Neutrophil (primary cell): Measurements from ENCODE around the gene ST8SIA2.

Experiments
- H3K27ac ChIP-seq: fragments of 200-600 bp; sonication (generic); 2 replicates; pipeline ENCODE4 v1.5.1; 2016; ENCODE audit warnings: mild to moderate bottlenecking, moderate library complexity
- H3K27me3 ChIP-seq: fragments of 200-600 bp; sonication (generic); 2 replicates; pipeline ENCODE4 v1.6.0; 2016; ENCODE audit warnings: mild to moderate bottlenecking
- H3K36me3 ChIP-seq: fragments of 200-600 bp; sonication (generic); 2 replicates; pipeline ENCODE4 v1.5.1; 2017
- H3K4me1 ChIP-seq, 2 experiments: fragments of 200-600 bp in 1 of 2; sonication (generic) in 1 of 2; 1 replicate in 1 of 2; 2 replicates in 1 of 2; pipeline versions ENCODE4 v1.5.1 to v1.6.1; 2013 to 2016; ENCODE audit warnings: low read depth in 1 of 2, low read length in 1 of 2, mild to moderate bottlenecking in 1 of 2, moderate library complexity in 1 of 2; ENCODE audit not compliant: control insufficient read depth in 1 of 2, insufficient read depth in 1 of 2
- H3K4me3 ChIP-seq, 2 experiments: fragments of 200-600 bp in 1 of 2; sonication (generic) in 1 of 2; 1 replicate in 1 of 2; 2 replicates in 1 of 2; pipeline ENCODE4 v1.5.1; 2013 to 2016; ENCODE audit warnings: low read depth in 1 of 2, low read length in 1 of 2, mild to moderate bottlenecking in 1 of 2, moderate library complexity in 1 of 2
- H3K9me3 ChIP-seq: fragments of 200-600 bp; sonication (generic); 2 replicates; pipeline ENCODE4 v1.5.1; 2016
- TF ChIP-seq, protein P1 (sequence below): fragments of 200-600 bp; sonication (generic); IDR thresholded peaks from 2 replicates; pipeline ENCODE4 v1.5.1; 2016; ENCODE audit warnings: antibody characterized with exemption

Gene ST8SIA2

DNA sequence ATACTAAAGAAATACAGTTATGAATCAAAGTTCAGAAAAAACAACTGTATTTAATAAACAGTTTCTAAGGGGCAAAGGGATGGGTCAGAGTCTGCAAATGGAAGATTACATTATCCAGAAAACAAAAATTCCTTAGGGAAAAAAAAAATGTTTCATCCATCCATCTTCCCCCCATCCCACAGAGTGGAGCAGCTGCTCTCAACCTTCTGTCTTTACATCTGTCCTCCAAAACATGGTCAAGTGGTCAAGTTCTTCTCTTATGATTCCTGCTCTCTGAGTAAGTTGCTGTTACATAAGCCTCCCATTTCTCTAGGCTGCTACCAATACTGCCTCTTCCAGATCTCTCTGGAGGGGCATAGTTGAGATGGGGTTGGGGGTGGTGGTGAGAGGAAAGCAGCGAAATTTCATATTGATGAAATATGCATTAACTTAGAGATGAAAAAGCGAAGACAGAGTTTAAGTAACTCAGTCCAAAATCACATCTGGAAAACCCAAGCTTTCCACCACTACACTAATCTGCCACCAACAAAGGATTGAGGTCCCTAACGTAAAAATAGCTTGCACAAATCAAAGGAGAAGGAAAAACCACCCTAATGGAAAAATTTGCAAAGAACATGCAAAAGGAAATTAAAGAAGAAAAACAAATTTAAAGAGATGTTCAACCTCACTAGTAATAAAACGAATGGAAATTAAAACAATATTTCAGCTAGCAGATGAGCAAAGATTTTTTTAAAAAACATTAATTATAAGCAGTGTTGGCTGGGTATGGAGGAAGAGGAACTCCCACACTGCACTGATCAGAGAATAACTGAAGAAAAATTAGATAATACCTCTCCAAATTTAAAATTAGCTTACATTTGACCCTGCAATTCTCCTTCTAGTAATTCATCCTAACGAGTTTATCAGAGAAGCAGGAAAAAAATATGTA is 109.5 kb downstream of the ST8SIA2 start:
- peaks cover 12% of the 10 kb centered on the region for H3K27me3 ChIP-seq
- no peaks in the 10 kb centered on the region for H3K36me3 ChIP-seq
- no peak overlapping the region for H3K4me3 ChIP-seq

DNA sequence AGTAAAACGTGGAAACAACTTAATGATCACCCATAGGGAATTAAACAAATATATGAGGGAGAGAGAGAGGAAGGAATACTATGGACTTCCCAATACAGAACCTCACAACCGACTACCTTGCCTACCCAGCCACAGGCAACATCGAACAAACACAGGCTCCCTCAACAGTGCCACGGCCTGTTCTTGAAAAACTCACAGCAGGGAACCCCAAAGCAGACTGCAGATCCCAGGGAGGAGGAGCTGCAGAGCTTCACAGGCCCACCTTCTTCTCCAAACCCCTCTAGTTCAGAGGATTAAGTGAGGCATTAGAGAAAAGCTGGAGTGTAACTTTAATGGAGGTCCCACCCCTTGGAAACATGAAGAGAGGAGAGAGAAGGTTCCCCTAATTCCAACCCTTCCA is 110.2 kb downstream of the ST8SIA2 start:
- no peak overlapping the region for H3K4me3 ChIP-seq
- H3K27me3 ChIP-seq, result peaks cover 12% of the 10 kb centered on the region
- H3K36me3 ChIP-seq, result no peaks in the 10 kb centered on the region
- TF ChIP-seq, protein P1, sequence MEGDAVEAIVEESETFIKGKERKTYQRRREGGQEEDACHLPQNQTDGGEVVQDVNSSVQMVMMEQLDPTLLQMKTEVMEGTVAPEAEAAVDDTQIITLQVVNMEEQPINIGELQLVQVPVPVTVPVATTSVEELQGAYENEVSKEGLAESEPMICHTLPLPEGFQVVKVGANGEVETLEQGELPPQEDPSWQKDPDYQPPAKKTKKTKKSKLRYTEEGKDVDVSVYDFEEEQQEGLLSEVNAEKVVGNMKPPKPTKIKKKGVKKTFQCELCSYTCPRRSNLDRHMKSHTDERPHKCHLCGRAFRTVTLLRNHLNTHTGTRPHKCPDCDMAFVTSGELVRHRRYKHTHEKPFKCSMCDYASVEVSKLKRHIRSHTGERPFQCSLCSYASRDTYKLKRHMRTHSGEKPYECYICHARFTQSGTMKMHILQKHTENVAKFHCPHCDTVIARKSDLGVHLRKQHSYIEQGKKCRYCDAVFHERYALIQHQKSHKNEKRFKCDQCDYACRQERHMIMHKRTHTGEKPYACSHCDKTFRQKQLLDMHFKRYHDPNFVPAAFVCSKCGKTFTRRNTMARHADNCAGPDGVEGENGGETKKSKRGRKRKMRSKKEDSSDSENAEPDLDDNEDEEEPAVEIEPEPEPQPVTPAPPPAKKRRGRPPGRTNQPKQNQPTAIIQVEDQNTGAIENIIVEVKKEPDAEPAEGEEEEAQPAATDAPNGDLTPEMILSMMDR, result no peak
- no peaks in the 10 kb centered on the region for H3K4me1 ChIP-seq
- no peaks in the 10 kb centered on the region for H3K9me3 ChIP-seq
- no peak overlapping the region for H3K27ac ChIP-seq

More for the DNA sequence above, 109.5 kb downstream of the ST8SIA2 start:
- TF ChIP-seq, protein P1, result no peak
- Histone ChIP-seq H3K9me3 (no peaks in the 10 kb centered on the region), H3K4me1 (no peaks in the 10 kb centered on the region), H3K27ac (no peak overlapping the region)

DNA sequence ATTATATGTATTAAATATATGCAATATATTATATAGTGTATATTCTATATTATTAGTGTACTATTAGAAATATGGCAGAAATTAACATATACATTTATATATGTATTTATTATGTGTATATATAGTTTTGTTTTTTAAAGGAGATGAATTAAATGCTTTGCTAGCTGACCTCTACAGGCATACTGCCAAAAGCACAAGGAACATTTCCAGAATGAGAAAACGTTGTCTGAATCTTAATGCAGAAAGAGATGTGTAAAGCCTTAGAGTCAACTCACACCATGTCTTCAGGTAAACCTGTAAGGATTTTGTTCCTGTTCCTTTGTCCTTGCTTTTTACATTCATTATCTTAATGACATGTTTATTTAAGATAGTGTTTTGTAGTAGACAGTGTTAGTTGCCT is 111.9 kb downstream of the ST8SIA2 start:
- Histone ChIP-seq H3K4me3 (no peak overlapping the region), H3K27me3 (peaks cover 12% of the 10 kb centered on the region), H3K27ac (no peak overlapping the region), H3K36me3 (no peaks in the 10 kb centered on the region), H3K9me3 (no peaks in the 10 kb centered on the region), H3K4me1 (no peaks in the 10 kb centered on the region)
- TF ChIP-seq, protein P1, result no peak

DNA sequence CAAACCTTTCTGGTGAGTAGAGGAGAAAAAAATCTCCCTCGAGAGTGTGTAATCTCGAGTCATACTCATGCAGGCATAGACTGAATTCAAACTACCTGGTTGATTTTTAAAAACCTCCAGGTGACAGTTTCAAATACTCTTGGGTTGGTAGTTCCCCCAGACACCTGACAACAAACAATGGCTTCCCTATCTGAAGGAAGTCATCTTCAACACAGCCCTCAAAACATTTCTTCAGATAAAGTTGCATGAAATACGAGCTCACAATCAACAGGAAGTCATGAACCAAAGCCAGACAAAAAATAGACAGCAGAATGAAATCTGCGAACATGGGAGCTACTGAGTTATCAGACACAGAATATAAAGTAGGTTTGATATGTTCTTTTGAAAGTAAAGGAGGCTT is 112.8 kb downstream of the ST8SIA2 start:
- TF ChIP-seq, protein P1, result no peak
- H3K9me3 ChIP-seq, result no peaks in the 10 kb centered on the region
- peaks cover 9% of the 10 kb centered on the region for H3K27me3 ChIP-seq
- no peak overlapping the region for H3K27ac ChIP-seq
- H3K4me1 ChIP-seq, result no peaks in the 10 kb centered on the region
- H3K4me3 ChIP-seq, result no peak overlapping the region
- H3K36me3 ChIP-seq, result no peaks in the 10 kb centered on the region

DNA sequence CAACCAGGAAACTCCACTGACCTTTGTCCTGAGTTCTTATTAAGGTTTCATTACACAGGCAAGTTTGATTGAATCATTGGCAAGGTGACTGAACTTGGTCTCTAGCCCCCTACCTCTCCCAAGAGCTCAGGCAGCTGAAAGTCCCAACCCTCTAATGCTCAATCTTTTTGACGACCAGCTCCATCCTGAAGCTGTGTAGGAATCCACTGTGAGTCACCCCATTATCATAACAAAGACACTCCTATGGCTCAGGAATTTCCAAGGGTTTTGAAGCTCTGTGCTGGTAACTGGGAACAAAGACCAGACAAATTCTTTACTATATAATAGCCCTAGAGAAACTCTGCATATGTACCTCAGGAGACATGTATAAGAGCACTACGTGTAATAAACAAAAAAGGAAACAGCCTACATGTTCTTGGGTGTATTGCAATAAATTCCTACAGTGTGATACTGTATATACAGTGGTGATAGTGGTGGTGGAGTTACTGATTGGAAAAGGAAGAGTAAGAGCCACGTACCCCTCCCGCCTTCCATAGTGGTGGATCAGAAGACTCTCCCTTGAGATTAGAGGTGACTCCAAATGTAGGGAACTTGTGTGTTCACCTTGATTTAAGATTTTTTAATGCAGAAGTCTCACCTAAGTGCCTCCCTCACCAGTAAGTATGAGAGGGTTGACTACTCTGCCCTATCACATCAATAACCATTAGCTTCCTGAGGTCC is 116.6 kb downstream of the ST8SIA2 start:
- Histone ChIP-seq H3K36me3 (no peaks in the 10 kb centered on the region), H3K4me3 (no peak overlapping the region), H3K4me1 (no peaks in the 10 kb centered on the region), H3K9me3 (no peaks in the 10 kb centered on the region), H3K27ac (no peak overlapping the region), H3K27me3 (no peaks in the 10 kb centered on the region)
- TF ChIP-seq, protein P1, result no peak
